Spleen (tissue), 11 donors: ENCODE results near the gene CFAP58. TPM values are rescaled to one million over a fixed set of nuclear protein-coding genes. Genes with fewer than 3 reads are reported as not detected.

ENCODE experiments used
- DNase-seq: peaks from one replicate; pipeline ENCODE4 v3.0.0-alpha.2; 2020
- H3K27ac ChIP-seq, 8 donors: fragments of 200-600 bp; sonication (generic) in 7 of 8; 1 replicate in 4 of 8; 2 replicates in 4 of 8; pipeline versions ENCODE4 v1.5.0 to v1.8.0; 2016 to 2021; ENCODE audit warnings: inconsistent platforms in 4 of 8, mild to moderate bottlenecking in 4 of 8, moderate library complexity in 1 of 8
- H3K27me3 ChIP-seq, 7 donors: fragments of 200-600 bp; sonication (generic) in 6 of 7; replicated peaks in 1 of 7; 1 replicate in 4 of 7; 2 replicates in 3 of 7; pipeline versions ENCODE4 v1.5.0 to v1.8.0; 2016 to 2021; ENCODE audit warnings: inconsistent platforms in 3 of 7, mild to moderate bottlenecking in 1 of 7
- H3K36me3 ChIP-seq, 6 donors: fragments of 200-600 bp; sonication (generic) in 5 of 6; 1 replicate in 4 of 6; 2 replicates in 2 of 6; pipeline versions ENCODE4 v1.5.0 to v1.8.0; 2016 to 2021; ENCODE audit warnings: inconsistent platforms in 2 of 6
- H3K4me1 ChIP-seq, 6 donors: fragments of 200-600 bp; sonication (generic) in 5 of 6; 1 replicate in 3 of 6; 2 replicates in 3 of 6; pipeline versions ENCODE4 v1.5.0 to v1.8.0; 2016 to 2021; ENCODE audit warnings: inconsistent platforms in 3 of 6
- H3K4me3 ChIP-seq, 8 donors: fragments of 200-600 bp; sonication (generic) in 7 of 8; 1 replicate in 4 of 8; 2 replicates in 4 of 8; pipeline versions ENCODE4 v1.5.0 to v1.8.0; 2016 to 2021; ENCODE audit warnings: inconsistent platforms in 4 of 8, mild to moderate bottlenecking in 4 of 8, moderate library complexity in 2 of 8
- H3K9me3 ChIP-seq, 8 donors: fragments of 200-600 bp; sonication (generic) in 7 of 8; 1 replicate in 4 of 8; 2 replicates in 4 of 8; pipeline versions ENCODE4 v1.5.0 to v1.8.0; 2016 to 2021; ENCODE audit warnings: inconsistent platforms in 4 of 8
- CTCF ChIP-seq, 11 experiments: fragments of 200-600 bp in 7 of 11; fragments of 450-650 bp in 4 of 11; sonication (generic) in 4 of 11; IDR thresholded peaks in 8 of 11; conservative IDR thresholded peaks in 3 of 11; 1 replicate in 7 of 11; 2 replicates in 4 of 11; pipeline versions ENCODE4 v1.4.0 to v1.8.0; 2016 to 2021; ENCODE audit warnings: antibody characterized with exemption in 11 of 11, inconsistent platforms in 4 of 11, mild to moderate bottlenecking in 1 of 11
- POLR2A ChIP-seq, 3 donors: fragments of 450-650 bp; IDR thresholded peaks; one replicate each; pipeline ENCODE4 v1.5.1; 2017; ENCODE audit warnings: antibody characterized with exemption in 3 of 3, mild to moderate bottlenecking in 1 of 3
- POLR2AphosphoS5 ChIP-seq, 3 donors: sonication (generic); formaldehyde crosslinking; IDR thresholded peaks; one replicate each; pipeline ENCODE4 v1.5.1; 2017; ENCODE audit warnings: antibody characterized with exemption in 3 of 3
- WGBS, 5 donors: extraction: QIAGEN DNeasy Blood & Tissue Kit in 3 of 5; methylation state at CpG; one replicate each; pipeline versions ENCODE4 v1.1.5 to v1.1.7; 2013 to 2018; 5-methylcytosine and 5-hydroxymethylcytosine counted together
- intact Hi-C: fragments of 100-400 bp; cut with DNase I; formaldehyde crosslinking; loops from one replicate; pipeline ENCODE4 v1.15.0; 2023; ENCODE audit warnings: low total_unique reads
- polyA plus RNA-seq, 3 donors: library from polyadenylated mRNA; stranded (reverse); fragments of 200-250 nt; gene quantifications; one replicate each; pipeline ENCODE4 v1.2.1, GENCODE V29; 2013
- total RNA-seq, 7 donors: library from RNA; depleted of rRNA in 3 of 7; stranded (reverse); fragments of >200 nt in 3 of 7; fragmentation: NEBNext Ultra II Directional in 4 of 7; extraction: Animal tissue kit (Norgen Biotek cat#: 25700) in 4 of 7; gene quantifications; one replicate each; pipeline versions ENCODE4 v1.1.0 to v1.2.1, GENCODE V29; 2016 to 2021
- donor health status: healthy with polysubstance abuse.
- donor health status: DM: no; HTN: no; CAD: no; lungs with moderate emphysema.
- donor health status: DM: no; HTN: no; CAD: no.
- donor health status: Bipolar disorder and iron deficiency.
- donor health status: healthy.
- donor health status: DM: no; HTN: no; CAD: no.
- donor health status: DM: yes; HTN: yes; CAD: no.

Gene CFAP58
- total and polyA plus RNA-seq, 10 donors = 0.10 to 1.4 (median 0.42) TPM; not detected in 1

GRCh38 chr10:104492329-104492940 is 138.8 kb downstream of the CFAP58 start:
- no peak for DNase-seq
- 84 to 92% (median 89%) methylated on average over 4 of the region's 4 CpGs for WGBS, 5 donors

DNA sequence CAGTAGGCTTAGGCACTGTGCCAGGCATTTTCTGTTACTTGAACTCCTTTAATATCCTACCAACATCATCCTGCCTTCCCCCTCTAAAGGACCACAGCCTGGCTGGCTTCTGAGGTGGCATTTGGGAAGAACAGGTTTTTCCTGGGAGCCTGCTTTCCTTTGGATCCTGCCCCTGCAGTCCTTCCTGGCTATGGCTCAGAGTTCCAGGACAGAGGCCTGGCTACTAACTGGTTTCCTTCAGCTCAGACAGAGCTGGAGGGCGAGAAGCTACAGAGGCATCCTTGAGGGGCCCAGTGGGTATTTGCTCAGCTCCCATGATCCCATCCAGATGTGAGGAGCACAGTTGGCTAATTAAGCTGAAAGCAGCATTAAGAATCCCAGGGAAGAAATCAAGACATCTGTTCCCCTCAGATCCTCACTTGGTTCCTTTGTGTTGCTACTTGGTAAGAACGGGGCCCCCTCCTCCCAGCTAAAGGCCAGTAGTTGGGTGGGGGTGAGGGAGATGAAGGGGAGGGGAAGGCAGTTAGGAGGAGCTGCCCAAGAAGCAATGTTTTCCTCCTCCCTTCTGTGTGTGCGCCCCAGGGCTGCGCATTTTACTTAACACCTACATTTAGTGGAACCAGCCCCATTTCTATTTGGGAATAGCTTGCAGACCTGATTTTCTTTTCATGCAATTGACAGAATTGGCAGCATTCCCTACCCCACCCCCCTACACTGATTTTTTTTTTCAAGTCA is 144.9 kb downstream of the CFAP58 start:
- intact Hi-C loops = no loop called here

More at GRCh38 chr10:104492329-104492940, 138.8 kb downstream of the CFAP58 start:
- H3K4me1 ChIP-seq = no peaks in the 10 kb centered on the region
- H3K36me3 ChIP-seq = no peaks in the 10 kb centered on the region
- no peak overlapping the region for H3K4me3 ChIP-seq
- no peak for TF ChIP-seq POLR2AphosphoS5 (IDR thresholded peaks at IDR 0.05)
- no peak for TF ChIP-seq POLR2A (IDR thresholded peaks at IDR 0.05)
- no peak for TF ChIP-seq CTCF (IDR thresholded peaks at IDR 0.05 in 8 of 11, conservative IDR thresholded peaks at IDR 0.05 in 3 of 11)
- intact Hi-C loops = no loop called here
- H3K27me3 ChIP-seq = peaks cover 0 to under 1% (median 0%) of the 10 kb centered on the region in 7 donors
- H3K9me3 ChIP-seq = no peaks in the 10 kb centered on the region
- no peak overlapping the region for H3K27ac ChIP-seq

DNA sequence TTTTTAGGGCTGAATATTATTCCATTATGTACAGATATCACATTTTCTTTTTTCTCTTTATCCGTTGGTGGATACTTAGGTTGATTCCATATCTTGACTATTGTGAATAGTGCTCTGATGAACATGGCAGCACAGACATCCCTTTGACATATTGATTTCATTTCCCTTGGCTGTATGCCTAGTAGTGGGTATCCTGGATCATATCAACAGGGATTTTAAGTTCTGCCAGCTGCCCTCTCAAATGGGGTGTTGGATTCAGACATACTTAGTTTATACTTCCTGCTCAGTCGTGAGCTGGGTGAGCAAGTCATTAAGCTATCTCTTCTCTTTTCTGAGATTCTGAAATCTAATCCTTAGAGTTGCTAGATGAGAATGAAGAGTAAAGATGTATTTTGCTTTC is 147.8 kb downstream of the CFAP58 start:
- Histone ChIP-seq H3K9me3 (no peaks in the 10 kb centered on the region), H3K4me1 (no peaks in the 10 kb centered on the region), H3K4me3 (no peak overlapping the region), H3K27me3 (peaks cover 0 to 12% (median 0%) of the 10 kb centered on the region in 7 donors), H3K36me3 (no peaks in the 10 kb centered on the region), H3K27ac (no peak overlapping the region)
- WGBS, 5 donors = 50 to 69% (median 59%) methylated on average over 2 of the region's 2 CpGs
- intact Hi-C loops = no loop called here
- no peak for DNase-seq
- TF ChIP-seq POLR2A (IDR thresholded peaks at IDR 0.05) (no peak), POLR2AphosphoS5 (IDR thresholded peaks at IDR 0.05) (no peak), CTCF (IDR thresholded peaks at IDR 0.05 in 8 of 11, conservative IDR thresholded peaks at IDR 0.05 in 3 of 11) (no peak)

More for the DNA sequence above, 144.9 kb downstream of the CFAP58 start:
- Histone ChIP-seq H3K27ac (no peak overlapping the region), H3K4me3 (no peak overlapping the region), H3K27me3 (peaks cover 0 to 9% (median 0%) of the 10 kb centered on the region in 7 donors), H3K36me3 (no peaks in the 10 kb centered on the region), H3K4me1 (no peaks in the 10 kb centered on the region), H3K9me3 (no peaks in the 10 kb centered on the region)
- no peak for DNase-seq
- 72 to 93% (median 77%) methylated on average over 3 to 4 of the region's 4 CpGs for WGBS, 5 donors
- TF ChIP-seq POLR2AphosphoS5 (IDR thresholded peaks at IDR 0.05) = no peak
- no peak for TF ChIP-seq CTCF (IDR thresholded peaks at IDR 0.05 in 8 of 11, conservative IDR thresholded peaks at IDR 0.05 in 3 of 11)
- TF ChIP-seq POLR2A (IDR thresholded peaks at IDR 0.05) = no peak

GRCh38 chr10:104501864-104502579 is 148.4 kb downstream of the CFAP58 start:
- no peaks in the 10 kb centered on the region for H3K36me3 ChIP-seq
- no peak overlapping the region for H3K4me3 ChIP-seq
- intact Hi-C loops = no loop called here
- H3K9me3 ChIP-seq = no peaks in the 10 kb centered on the region
- H3K27ac ChIP-seq = no peak overlapping the region
- H3K4me1 ChIP-seq = no peaks in the 10 kb centered on the region
- TF ChIP-seq CTCF (IDR thresholded peaks at IDR 0.05 in 8 of 11, conservative IDR thresholded peaks at IDR 0.05 in 3 of 11) (no peak), POLR2A (IDR thresholded peaks at IDR 0.05) (no peak), POLR2AphosphoS5 (IDR thresholded peaks at IDR 0.05) (no peak)
- WGBS, 5 donors = 54 to 90% (median 74%) methylated on average over 4 to 7 of the region's 7 CpGs
- DNase-seq = no peak
- H3K27me3 ChIP-seq = peaks cover 0 to 13% (median 0%) of the 10 kb centered on the region in 7 donors
